GM23338 (cell line): ENCODE measurements around the gene SPRYD4. TPM values are rescaled to one million over a fixed set of nuclear protein-coding genes. Genes with fewer than 3 reads are reported as not detected.

ENCODE experiments used
- ATAC-seq: fragments of 200-7000 bp; cut with Tn5 transposase; 3 replicates; pipeline ENCODE4 v1.9.1; 2020
- DNase-seq: peaks from one replicate; pipeline ENCODE4 v3.0.0-alpha.2; 2015; ENCODE audit warnings: low spot score
- H2AFZ ChIP-seq: fragments of 200-600 bp; sonication (generic); 2 replicates; pipeline ENCODE4 v1.8.0; 2016; ENCODE audit warnings: antibody characterized with exemption, mild to moderate bottlenecking, moderate library complexity
- H3F3A ChIP-seq: fragments of 200-600 bp; sonication (generic); replicated peaks from 2 replicates; pipeline ENCODE4 v1.8.0; 2017; ENCODE audit warnings: antibody characterized with exemption, mixed run types, low read depth
- H3K27ac ChIP-seq: fragments of 200-600 bp; sonication (generic); 2 replicates; pipeline ENCODE4 v1.6.1; 2016; ENCODE audit warnings: low read depth
- H3K27me3 ChIP-seq: fragments of 200-600 bp; sonication (generic); 2 replicates; pipeline ENCODE4 v1.8.0; 2016; ENCODE audit warnings: mild to moderate bottlenecking, mixed run types, moderate library complexity; ENCODE audit not compliant: insufficient read depth
- H3K36me3 ChIP-seq: fragments of 200-600 bp; sonication (generic); 2 replicates; pipeline ENCODE4 v1.8.0; 2016; ENCODE audit warnings: mild to moderate bottlenecking; ENCODE audit not compliant: insufficient read depth
- H3K4me1 ChIP-seq: fragments of 200-600 bp; sonication (generic); 2 replicates; pipeline ENCODE4 v1.8.0; 2016; ENCODE audit warnings: mild to moderate bottlenecking, moderate library complexity; ENCODE audit not compliant: insufficient read depth
- H3K4me2 ChIP-seq: fragments of 200-600 bp; sonication (generic); 2 replicates; pipeline ENCODE4 v1.7.1; 2017; ENCODE audit warnings: mixed run types
- H3K4me3 ChIP-seq: fragments of 200-600 bp; sonication (generic); 2 replicates; pipeline ENCODE4 v1.6.1; 2016; ENCODE audit warnings: mixed run types
- H3K79me2 ChIP-seq: fragments of 200-600 bp; sonication (generic); replicated peaks from 2 replicates; pipeline ENCODE4 v1.8.0; 2017; ENCODE audit warnings: mild to moderate bottlenecking; ENCODE audit not compliant: insufficient read depth
- H3K9me2 ChIP-seq: fragments of 200-600 bp; sonication (generic); 2 replicates; pipeline ENCODE4 v1.8.0; 2017; ENCODE audit not compliant: insufficient read depth
- H4K20me1 ChIP-seq: fragments of 200-600 bp; sonication (generic); replicated peaks from 2 replicates; pipeline ENCODE4 v1.8.0; 2017; ENCODE audit warnings: mild to moderate bottlenecking; ENCODE audit not compliant: insufficient read depth
- H3K27ac Mint-ChIP-seq: 2 replicates; pipeline ENCODE4 v1.8.0; 2020; ENCODE audit warnings: inconsistent platforms, mild to moderate bottlenecking, moderate library complexity, mixed read lengths
- H3K27me3 Mint-ChIP-seq: 3 replicates; pipeline ENCODE4 v1.8.0; 2022; ENCODE audit warnings: low read depth, mild to moderate bottlenecking, moderate library complexity, mixed read lengths, inconsistent platforms; ENCODE audit not compliant: insufficient read depth, poor library complexity
- H3K36me3 Mint-ChIP-seq: 3 replicates; pipeline ENCODE4 v1.8.0; 2021; ENCODE audit warnings: low read depth, mild to moderate bottlenecking, inconsistent platforms, moderate library complexity, mixed read lengths
- H3K4me1 Mint-ChIP-seq: 3 replicates; pipeline ENCODE4 v1.8.0; 2020; ENCODE audit warnings: mild to moderate bottlenecking, inconsistent platforms, mixed read lengths
- H3K4me3 Mint-ChIP-seq: 3 replicates; pipeline ENCODE4 v1.8.0; 2021; ENCODE audit warnings: moderate library complexity, mild to moderate bottlenecking, inconsistent platforms, mixed read lengths
- H3K9me3 Mint-ChIP-seq: 3 replicates; pipeline ENCODE4 v1.8.0; 2020; ENCODE audit warnings: moderate library complexity, mild to moderate bottlenecking, inconsistent platforms, mixed read lengths
- CREB1 ChIP-seq: fragments of 250-450 bp; sonication (Bioruptor Pico); IDR thresholded peaks from 2 replicates; pipeline ENCODE4 v1.5.0; 2020; ENCODE audit warnings: low read depth, mild to moderate bottlenecking, moderate library complexity
- ETS1 ChIP-seq: IDR thresholded peaks from 2 replicates; pipeline ENCODE4 v1.6.1; 2016; ENCODE audit warnings: antibody characterized with exemption
- EZH2 ChIP-seq: fragments of 200-600 bp; sonication (generic); IDR thresholded peaks from one replicate; pipeline ENCODE4 v1.8.0; 2017; ENCODE audit warnings: antibody characterized with exemption, mild to moderate bottlenecking, low read depth; ENCODE audit not compliant: unreplicated experiment
- EZH2phosphoT487 ChIP-seq: fragments of 200-600 bp; sonication (generic); IDR thresholded peaks from one replicate; pipeline ENCODE4 v1.8.1; 2018; ENCODE audit warnings: antibody characterized with exemption; ENCODE audit not compliant: unreplicated experiment
- JUNB ChIP-seq: IDR thresholded peaks from one replicate; pipeline ENCODE4 v1.6.1; 2016; ENCODE audit warnings: antibody characterized with exemption; ENCODE audit not compliant: unreplicated experiment
- NANOG ChIP-seq: IDR thresholded peaks from 2 replicates; pipeline ENCODE4 v1.6.1; 2016; ENCODE audit warnings: antibody characterized with exemption, borderline replicate concordance
- POLR2AphosphoS5 ChIP-seq: IDR thresholded peaks from 2 replicates; pipeline ENCODE4 v1.6.1; 2016; ENCODE audit warnings: antibody characterized with exemption, low read depth
- REST ChIP-seq: IDR thresholded peaks from one replicate; pipeline ENCODE4 v1.6.1; 2018; ENCODE audit warnings: antibody characterized with exemption; ENCODE audit not compliant: unreplicated experiment
- STAT1 ChIP-seq: IDR thresholded peaks from one replicate; pipeline ENCODE4 v1.6.1; 2016; ENCODE audit warnings: antibody characterized with exemption; ENCODE audit not compliant: unreplicated experiment
- ZNF114 ChIP-seq: fragments of 250-450 bp; sonication (Bioruptor Pico); IDR thresholded peaks from 2 replicates; pipeline ENCODE4 v1.5.0; 2020; ENCODE audit warnings: mild to moderate bottlenecking, moderate library complexity
- ZNF331 ChIP-seq: fragments of 250-450 bp; sonication (Bioruptor Pico); IDR thresholded peaks from 2 replicates; pipeline ENCODE4 v1.5.0; 2020; ENCODE audit warnings: low read depth, mild to moderate bottlenecking, moderate library complexity
- polyA plus RNA-seq: library from polyadenylated mRNA; unstranded; fragments of >200 nt; fragmentation: Nextera tagmentation; extraction: Ambion mirVana; gene quantifications from 2 replicates; pipeline ENCODE4 v1.2.1, GENCODE V29; 2016
- total RNA-seq: library from RNA; depleted of rRNA; stranded (reverse); fragments of >200 nt; shearing (Covaris generic); gene quantifications from 2 replicates; pipeline ENCODE4 v1.2.3, GENCODE V29; 2014
- TF ChIP-seq, protein P1 (sequence below): fragments of 250-450 bp; sonication (Bioruptor Pico); IDR thresholded peaks from 2 replicates; pipeline ENCODE4 v1.5.0; 2020; ENCODE audit warnings: mild to moderate bottlenecking, moderate library complexity
- TF ChIP-seq, protein P2 (sequence below), 2 experiments: fragments of 200-600 bp in 1 of 2; sonication (generic) in 1 of 2; conservative IDR thresholded peaks; 2 replicates each; pipeline versions ENCODE4 v1.5.1 to v1.6.1; 2016 to 2017; ENCODE audit warnings: antibody characterized with exemption in 2 of 2, low read depth in 2 of 2, mild to moderate bottlenecking in 2 of 2, moderate library complexity in 1 of 2

SPRYD4 gene
- total and polyA plus RNA-seq, 2 experiments from 2014 or later, result 2.1 to 3.1 TPM

DNA sequence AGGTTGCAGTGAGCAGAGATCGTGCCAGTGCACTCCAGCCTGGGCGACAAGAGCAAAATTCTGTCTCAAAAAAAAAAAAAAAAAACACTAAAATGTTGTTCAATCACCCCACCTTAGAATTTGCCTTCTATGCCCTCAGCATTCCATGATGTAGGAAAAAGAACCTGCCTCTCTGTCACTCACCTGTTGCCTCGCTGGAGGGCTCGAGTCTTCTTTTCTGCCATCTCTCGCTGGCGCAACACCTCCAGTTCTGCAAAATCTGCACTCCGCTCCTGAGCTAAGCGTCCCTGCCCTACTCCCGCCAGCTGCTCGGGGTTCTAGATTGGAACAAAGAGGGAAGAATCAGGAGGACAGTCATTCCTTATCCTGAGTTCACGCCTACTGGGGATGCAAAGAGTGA lies 37.1 kb upstream of the SPRYD4 start:
- H3F3A ChIP-seq, result no peaks in the 10 kb centered on the region
- no peak overlapping the region for H2AFZ ChIP-seq
- peaks cover 7% of the 10 kb centered on the region; the same call in 1 of the 2 replicates for H4K20me1 ChIP-seq
- DNase-seq (no peak), ATAC-seq (no peak)
- Mint-ChIP-seq H3K27me3 (peaks cover 4% of the 10 kb centered on the region), H3K4me1 (no peaks in the 10 kb centered on the region), H3K4me3 (no peak overlapping the region), H3K36me3 (peaks cover 70% of the 10 kb centered on the region), H3K9me3 (no peaks in the 10 kb centered on the region), H3K27ac (no peak overlapping the region)
- H3K36me3 ChIP-seq, result peaks cover 35% of the 10 kb centered on the region
- no peak overlapping the region for H3K27ac ChIP-seq
- no peaks in the 10 kb centered on the region for H3K9me2 ChIP-seq
- peaks cover 24% of the 10 kb centered on the region for H3K79me2 ChIP-seq
- TF ChIP-seq EZH2 (no peak), ETS1 (no peak), ZNF331 (CRISPR knock-in tag) (no peak), JUNB (no peak), EZH2phosphoT487 (no peak), STAT1 (no peak), POLR2AphosphoS5 (no peak), NANOG (no peak), REST (no peak), ZNF114 (no peak), CREB1 (CRISPR knock-in tag) (no peak)
- TF ChIP-seq, protein P1, sequence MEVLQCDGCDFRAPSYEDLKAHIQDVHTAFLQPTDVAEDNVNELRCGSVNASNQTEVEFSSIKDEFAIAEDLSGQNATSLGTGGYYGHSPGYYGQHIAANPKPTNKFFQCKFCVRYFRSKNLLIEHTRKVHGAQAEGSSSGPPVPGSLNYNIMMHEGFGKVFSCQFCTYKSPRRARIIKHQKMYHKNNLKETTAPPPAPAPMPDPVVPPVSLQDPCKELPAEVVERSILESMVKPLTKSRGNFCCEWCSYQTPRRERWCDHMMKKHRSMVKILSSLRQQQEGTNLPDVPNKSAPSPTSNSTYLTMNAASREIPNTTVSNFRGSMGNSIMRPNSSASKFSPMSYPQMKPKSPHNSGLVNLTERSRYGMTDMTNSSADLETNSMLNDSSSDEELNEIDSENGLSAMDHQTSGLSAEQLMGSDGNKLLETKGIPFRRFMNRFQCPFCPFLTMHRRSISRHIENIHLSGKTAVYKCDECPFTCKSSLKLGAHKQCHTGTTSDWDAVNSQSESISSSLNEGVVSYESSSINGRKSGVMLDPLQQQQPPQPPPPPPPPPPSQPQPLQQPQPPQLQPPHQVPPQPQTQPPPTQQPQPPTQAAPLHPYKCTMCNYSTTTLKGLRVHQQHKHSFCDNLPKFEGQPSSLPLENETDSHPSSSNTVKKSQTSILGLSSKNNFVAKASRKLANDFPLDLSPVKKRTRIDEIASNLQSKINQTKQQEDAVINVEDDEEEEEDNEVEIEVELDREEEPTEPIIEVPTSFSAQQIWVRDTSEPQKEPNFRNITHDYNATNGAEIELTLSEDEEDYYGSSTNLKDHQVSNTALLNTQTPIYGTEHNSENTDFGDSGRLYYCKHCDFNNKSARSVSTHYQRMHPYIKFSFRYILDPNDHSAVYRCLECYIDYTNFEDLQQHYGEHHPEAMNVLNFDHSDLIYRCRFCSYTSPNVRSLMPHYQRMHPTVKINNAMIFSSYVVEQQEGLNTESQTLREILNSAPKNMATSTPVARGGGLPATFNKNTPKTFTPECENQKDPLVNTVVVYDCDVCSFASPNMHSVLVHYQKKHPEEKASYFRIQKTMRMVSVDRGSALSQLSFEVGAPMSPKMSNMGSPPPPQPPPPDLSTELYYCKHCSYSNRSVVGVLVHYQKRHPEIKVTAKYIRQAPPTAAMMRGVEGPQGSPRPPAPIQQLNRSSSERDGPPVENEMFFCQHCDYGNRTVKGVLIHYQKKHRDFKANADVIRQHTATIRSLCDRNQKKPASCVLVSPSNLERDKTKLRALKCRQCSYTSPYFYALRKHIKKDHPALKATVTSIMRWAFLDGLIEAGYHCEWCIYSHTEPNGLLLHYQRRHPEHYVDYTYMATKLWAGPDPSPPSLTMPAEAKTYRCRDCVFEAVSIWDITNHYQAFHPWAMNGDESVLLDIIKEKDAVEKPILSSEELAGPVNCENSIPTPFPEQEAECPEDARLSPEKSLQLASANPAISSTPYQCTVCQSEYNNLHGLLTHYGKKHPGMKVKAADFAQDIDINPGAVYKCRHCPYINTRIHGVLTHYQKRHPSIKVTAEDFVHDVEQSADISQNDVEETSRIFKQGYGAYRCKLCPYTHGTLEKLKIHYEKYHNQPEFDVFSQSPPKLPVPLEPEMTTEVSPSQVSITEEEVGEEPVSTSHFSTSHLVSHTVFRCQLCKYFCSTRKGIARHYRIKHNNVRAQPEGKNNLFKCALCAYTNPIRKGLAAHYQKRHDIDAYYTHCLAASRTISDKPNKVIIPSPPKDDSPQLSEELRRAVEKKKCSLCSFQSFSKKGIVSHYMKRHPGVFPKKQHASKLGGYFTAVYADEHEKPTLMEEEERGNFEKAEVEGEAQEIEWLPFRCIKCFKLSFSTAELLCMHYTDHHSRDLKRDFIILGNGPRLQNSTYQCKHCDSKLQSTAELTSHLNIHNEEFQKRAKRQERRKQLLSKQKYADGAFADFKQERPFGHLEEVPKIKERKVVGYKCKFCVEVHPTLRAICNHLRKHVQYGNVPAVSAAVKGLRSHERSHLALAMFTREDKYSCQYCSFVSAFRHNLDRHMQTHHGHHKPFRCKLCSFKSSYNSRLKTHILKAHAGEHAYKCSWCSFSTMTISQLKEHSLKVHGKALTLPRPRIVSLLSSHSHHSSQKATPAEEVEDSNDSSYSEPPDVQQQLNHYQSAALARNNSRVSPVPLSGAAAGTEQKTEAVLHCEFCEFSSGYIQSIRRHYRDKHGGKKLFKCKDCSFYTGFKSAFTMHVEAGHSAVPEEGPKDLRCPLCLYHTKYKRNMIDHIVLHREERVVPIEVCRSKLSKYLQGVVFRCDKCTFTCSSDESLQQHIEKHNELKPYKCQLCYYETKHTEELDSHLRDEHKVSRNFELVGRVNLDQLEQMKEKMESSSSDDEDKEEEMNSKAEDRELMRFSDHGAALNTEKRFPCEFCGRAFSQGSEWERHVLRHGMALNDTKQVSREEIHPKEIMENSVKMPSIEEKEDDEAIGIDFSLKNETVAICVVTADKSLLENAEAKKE, result no peak
- TF ChIP-seq, protein P2, sequence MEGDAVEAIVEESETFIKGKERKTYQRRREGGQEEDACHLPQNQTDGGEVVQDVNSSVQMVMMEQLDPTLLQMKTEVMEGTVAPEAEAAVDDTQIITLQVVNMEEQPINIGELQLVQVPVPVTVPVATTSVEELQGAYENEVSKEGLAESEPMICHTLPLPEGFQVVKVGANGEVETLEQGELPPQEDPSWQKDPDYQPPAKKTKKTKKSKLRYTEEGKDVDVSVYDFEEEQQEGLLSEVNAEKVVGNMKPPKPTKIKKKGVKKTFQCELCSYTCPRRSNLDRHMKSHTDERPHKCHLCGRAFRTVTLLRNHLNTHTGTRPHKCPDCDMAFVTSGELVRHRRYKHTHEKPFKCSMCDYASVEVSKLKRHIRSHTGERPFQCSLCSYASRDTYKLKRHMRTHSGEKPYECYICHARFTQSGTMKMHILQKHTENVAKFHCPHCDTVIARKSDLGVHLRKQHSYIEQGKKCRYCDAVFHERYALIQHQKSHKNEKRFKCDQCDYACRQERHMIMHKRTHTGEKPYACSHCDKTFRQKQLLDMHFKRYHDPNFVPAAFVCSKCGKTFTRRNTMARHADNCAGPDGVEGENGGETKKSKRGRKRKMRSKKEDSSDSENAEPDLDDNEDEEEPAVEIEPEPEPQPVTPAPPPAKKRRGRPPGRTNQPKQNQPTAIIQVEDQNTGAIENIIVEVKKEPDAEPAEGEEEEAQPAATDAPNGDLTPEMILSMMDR (conservative IDR thresholded peaks at IDR 0.05; ENCODE audit: low read depth in 2 of 2), result no peak
- H3K4me3 ChIP-seq, result no peak overlapping the region
- H3K27me3 ChIP-seq, result no peaks in the 10 kb centered on the region
- H3K4me1 ChIP-seq, result no peaks in the 10 kb centered on the region
- H3K4me2 ChIP-seq, result no peak overlapping the region
